GM19395 (cell line): ENCODE measurements around the gene MGAT4A.

Source experiments
- ATAC-seq: cut with Tn5 transposase; IDR thresholded peaks from one replicate; pipeline ENCODE4 v1.9.1; 2021; ENCODE audit warnings: mild to moderate bottlenecking, moderate library complexity; ENCODE audit not compliant: unreplicated experiment

MGAT4A gene

DNA sequence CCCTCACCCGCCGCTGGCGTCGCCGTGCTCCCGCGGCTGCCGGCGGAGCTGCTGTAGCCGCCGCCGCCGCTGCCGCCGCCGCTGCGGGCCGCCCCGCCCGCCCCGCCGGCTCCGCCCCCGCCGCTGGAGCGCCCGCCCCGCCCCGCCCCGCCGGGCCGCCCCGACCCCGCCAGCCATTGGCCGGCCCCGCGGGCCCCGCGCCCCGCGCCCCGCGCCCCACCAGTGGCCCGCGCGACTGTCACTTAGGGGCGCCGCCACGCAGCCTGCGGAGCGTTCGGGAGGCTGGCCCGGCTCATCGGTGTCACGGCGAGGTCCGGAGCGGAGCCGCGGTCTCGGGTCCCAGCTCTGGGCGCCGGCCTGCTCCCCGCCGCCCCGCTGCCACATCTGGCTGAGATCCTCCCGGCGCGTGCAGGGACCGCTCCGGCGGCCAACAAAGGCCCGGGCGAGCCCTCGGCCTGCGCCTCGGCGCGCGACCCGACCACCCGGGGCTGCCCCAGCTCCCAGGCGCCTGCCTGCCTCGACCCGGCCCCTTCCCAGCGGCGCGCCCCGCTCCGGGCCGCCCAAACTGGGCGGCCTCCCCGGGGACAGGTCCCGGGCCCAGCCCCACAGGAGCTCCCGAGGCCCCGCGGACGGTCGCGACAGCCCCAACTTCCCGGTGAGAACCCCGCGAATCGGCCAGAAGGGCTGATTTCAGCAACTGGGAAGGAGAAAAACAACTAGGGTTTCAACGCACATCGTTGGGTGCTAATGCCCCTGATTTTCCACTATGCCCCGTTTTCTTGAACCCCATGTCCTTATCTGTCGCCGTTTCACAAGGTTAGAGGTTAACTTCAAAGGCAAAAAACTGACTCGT, at the start of gene MGAT4A:
Gene MGAT4A, minus strand, starts transcription at position 92 of the 853 bp plus-strand sequence. CDS start 4,800 bp downstream, outside the sequence.
- peak; percentile 76 for ATAC-seq

DNA sequence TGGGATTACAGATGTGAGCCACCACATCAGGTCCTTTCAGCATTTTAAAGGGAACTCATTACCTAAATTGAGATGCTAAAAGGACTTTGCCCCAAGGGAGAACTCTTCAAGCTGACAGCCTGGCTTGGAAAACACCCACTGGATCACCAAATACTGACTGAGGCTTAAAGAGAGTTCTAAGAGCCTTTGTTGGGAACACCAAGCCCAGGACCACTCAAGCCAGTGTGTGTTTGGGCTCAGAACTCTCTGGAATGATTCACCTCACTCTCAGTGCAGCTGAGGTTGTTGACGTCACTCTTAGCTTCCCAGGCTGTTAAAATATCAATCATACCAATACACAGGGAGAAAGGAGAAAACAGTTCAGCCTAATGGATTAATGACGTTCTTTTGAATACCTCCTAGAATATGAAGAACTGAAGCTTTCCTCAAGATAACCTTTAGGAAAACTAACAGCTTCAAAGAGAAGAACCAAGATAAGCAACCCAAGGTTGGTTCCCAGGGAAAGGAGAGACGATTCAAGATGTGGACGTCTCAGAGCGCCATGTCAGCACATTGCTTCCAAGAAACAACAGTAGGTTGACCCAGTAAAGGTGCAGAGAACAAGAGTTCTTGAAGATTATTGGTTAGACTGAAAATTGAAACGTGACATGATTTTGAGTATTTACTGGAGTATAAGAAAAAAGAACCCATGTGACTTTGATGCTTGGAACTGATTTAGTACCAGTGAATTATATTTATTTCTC, 48.0 kb upstream of the MGAT4A start:
- no peak for ATAC-seq

DNA sequence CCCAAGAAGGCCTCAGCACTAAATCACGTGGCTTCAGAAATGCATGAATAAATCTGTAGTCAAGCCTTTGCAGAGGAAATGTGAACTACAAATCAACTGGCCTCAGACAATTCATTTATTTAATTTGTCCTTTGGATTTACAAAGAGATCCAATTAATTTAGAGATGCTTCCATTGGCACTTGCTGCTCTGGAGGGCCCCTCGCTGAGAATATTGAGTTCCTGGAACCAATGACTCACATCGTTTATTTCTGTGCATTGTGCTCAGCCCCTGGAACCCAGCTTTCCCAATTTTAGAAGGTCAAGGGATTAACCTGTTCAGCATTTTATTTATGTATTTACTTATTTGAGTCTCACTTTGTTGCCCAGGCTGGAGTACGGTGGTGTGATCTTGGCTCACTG, 47.2 kb upstream of the MGAT4A start:
- ATAC-seq: no peak

DNA sequence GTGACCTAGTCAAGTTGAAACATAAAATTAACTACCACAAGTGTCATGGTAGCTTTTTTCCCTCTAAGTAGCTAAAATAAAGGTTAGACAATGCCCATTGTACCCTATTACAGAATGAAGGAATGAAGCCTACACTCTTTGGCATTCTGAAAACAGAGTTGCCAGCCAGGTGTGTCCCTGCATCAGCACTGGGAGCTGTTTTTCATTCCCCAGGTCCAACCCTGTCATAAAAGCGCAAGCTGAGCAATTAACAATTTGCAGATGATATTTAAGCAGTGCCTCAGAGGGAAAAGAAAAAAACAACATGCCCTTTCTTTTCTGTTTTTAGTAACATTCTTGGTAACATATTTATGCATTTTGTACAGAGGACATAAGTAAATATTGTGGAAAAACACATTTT, 46.8 kb upstream of the MGAT4A start:
- ATAC-seq: no peak

GRCh38 chr2:98777076-98777475, 46.1 kb upstream of the MGAT4A start:
- ATAC-seq: no peak

DNA sequence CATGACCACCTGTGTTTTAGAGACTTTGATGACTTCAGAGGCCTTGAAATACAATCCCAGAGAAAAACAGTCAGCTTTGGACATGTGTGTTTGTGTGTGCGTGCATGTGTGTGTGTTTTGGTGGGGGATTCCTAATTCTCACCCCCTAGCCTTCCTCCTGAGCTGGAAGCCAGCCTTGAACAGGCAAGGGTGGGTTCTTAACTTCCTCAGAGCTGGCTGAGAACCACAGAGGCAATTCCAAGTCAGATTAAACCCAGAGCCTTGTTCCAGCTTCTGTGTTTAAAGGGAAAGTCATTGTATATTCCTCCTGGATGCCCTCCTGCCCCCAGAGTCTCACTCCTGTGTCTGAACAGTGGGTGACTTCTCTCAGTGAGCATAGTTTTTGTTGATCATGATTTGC, 45.2 kb upstream of the MGAT4A start:
- ATAC-seq: no peak

GRCh38 chr2:98775146-98775986, 44.4 kb upstream of the MGAT4A start:
- no peak for ATAC-seq

GRCh38 chr2:98773907-98774306, 43.0 kb upstream of the MGAT4A start:
- no peak for ATAC-seq

GRCh38 chr2:98773169-98773568, 42.2 kb upstream of the MGAT4A start:
- no peak for ATAC-seq

DNA sequence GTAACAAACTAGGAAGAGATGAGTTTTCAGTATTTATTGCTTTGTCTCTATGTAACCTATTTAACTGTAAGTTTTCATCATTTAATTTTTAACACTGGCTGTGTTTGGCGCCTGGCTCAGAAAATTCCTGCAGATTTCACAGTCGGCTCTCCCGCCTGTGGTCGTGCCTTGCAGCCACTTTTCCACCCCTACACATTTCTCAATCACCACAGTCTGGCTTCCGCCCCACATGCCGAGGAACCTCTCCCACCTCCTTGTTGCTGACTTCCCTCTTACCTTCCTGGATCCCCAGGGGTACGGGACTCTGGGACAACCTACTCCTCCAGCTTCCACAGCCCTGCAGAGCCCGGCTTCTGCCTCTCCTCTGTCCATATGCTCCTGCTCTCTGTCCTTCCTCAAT, 41.6 kb upstream of the MGAT4A start:
- no peak for ATAC-seq

- peak; percentile 56 for ATAC-seq
Measured at GRCh38 chr2:98771721-98772524, 41.0 kb upstream of the MGAT4A start.

DNA sequence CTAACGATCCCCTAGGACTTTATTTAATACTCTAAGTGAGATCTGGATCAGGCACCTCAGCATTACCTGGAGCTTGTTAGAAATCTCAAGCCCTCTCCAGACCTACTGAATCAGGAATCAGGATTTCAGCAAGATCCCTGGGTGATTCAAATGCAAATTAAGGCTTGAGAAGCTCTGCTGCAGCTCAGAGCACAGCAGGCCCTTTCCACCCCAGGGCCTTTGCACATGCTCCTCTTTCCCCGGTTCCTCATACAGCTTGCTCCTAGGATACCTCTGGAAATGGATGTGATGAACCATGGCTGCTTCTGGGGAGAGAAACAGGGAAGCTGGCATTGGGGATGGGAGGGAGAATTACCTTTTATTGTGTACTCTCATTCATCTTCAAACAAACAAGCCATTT, 40.3 kb upstream of the MGAT4A start:
- ATAC-seq: no peak

DNA sequence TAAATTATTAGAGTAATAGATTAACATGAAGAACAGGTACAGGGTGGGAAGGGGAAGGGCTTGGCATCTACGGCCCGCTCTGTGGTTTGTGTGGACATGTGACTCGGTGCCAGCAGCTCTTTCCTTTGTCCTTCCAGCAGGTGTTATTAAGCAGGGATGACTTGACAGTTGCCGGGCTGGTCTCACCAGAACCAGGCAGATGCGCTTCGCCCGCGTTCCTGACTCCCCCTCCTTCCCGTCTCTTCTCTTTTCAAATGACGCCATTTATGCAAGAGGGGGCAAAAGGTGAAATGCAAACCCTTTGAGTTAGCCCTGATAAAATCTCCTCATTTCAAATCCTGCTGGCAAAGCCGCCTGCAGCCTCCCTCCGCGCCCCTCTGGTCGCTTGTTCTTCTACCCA, 38.9 kb upstream of the MGAT4A start:
- no peak for ATAC-seq

DNA sequence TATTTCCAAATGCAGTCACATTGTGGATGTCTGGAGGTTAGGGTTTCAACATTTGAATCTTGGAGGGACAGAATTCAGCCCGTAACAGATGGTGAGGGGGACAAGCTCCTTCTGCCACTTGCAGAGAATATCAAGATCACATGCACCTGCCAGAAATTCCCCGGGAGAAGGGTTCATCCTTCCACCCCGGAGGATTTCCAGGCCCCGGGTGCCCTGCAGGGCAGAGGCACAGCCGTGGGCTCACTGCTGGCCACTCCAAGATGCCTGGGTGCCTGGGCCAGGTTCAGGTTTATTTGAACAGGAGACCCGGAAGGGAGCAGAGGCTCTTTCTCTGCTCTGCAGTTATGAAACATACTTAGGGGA, 38.2 kb upstream of the MGAT4A start:
- no peak for ATAC-seq

DNA sequence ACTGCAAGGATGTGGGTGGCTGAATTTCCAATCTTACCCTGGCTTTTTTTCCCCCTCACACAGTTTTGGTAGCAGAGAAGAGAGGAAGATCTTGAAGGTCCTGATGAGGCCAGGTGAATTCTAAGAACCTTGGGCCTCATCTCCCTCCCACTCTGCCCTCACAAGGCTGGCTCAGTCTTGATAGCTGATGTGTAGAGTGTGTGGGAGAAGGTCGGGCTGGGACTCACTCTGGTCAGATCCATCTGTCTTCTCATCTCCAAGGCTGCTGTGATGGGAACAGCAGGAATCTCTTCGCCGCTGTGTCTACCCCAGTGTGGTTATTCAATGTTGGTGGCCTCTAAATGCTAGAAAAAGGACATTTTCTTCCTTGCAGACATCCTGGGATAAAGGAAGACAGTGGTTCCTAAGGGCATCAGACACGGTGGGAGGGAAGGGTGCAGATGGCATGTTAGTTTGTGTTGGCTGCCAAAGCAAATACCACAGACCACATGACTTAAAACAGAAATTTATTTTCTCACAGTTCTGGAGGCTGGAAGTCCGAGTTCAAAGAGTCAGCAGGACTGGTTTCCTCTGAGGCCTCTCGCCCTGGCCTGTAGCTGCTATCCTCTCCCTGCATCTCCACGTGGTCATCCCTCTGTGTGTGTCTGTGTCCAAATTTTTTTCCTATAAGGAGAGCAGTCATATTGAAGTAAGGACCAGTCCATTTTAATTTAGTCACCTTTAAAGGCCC, 37.6 kb upstream of the MGAT4A start:
- no peak for ATAC-seq

DNA sequence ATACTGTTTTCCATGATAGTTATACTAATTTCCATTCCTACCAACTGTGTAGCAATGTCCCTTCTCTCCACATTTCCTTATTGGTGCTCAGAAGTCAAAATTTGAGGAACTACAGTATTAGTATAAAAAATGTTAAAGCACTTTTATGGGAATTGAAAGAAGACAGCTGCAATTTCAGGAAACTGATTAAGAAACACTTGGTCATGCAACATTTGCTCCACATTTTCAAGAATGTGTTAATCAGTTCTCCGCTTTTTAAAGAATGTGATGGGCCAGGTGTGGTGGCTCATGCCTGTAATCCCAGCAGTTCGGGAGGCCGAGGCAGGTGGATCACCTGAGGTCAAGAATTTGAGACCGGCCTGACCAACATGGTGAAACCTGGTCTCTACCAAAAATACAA, 33.6 kb upstream of the MGAT4A start:
- ATAC-seq: no peak

GRCh38 chr2:98763209-98763951, 32.4 kb upstream of the MGAT4A start:
- ATAC-seq: no peak

DNA sequence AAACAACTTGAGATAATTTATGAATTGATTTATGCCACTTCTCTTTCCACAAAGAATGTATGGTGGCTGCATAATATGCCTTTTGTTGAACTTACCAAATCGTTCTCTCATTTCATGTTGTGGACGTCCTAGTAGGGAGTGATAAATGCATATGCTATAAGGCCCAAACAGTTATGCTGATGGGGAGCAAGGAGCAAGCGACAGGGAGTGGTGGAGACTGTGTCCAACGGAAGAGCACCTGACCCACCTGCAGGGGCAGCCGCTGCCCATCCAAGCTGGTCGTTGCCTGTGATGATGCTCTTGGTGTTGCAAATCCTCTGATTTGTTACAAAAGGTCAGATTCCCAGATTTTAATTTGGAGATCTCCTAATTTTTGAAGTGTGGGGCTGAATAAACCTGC, 31.0 kb upstream of the MGAT4A start:
- no peak for ATAC-seq

DNA sequence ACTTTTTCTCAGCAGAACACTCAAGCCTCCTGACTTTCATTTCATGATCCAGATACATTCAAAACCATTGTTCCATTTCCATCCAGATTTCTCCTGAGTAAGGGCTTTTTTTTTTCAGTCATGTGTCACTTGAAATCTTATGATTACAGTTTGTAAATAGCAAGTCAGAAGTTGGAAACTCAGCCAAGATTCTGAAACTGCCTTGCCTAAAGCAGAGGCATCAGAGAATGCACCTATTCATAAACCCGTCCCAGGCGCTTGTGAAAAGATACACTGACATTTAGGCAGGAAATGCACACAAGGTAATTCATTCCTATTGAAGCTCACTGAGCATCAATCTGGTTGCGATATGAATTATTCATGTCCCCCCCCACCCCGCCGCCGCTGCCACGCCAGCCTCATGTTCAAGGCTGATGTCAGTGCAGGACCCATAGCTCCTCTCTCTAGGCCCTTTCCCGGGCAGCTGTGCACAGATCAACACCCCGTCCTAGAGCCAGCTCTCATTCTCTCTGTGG, 30.4 kb upstream of the MGAT4A start:
- no peak for ATAC-seq
